ENCODE results near the gene TGM4. TPM values are rescaled to one million over a fixed set of nuclear protein-coding genes. Genes with fewer than 3 reads are reported as not detected.

Gene TGM4
- total and polyA plus RNA-seq, 5 experiments from 2014 or later: 0.05 TPM; not detected in 4

Other genes with a start within 250 kb of the TGM4 start
- 10 to 100 TPM; 16.1 to 17.2 TPM for gene ZNF197, start 249.6 kb upstream of the TGM4 start, total RNA-seq
- 1 to 10 TPM; 3.2 to 6.8 (median 4.2) TPM for gene ZNF197, start 249.6 kb upstream of the TGM4 start, polyA plus RNA-seq
- 1 to 10 TPM; 2.7 to 3.9 TPM for gene ZNF35, start 225.9 kb upstream of the TGM4 start, total RNA-seq
- 1 to 10 TPM in 1 of 3 donors, under 1 TPM in 2; 0.41 to 1.2 (median 0.62) TPM for gene ZNF35, start 225.9 kb upstream of the TGM4 start, polyA plus RNA-seq
- 1 to 10 TPM; 6.0 to 6.1 TPM for gene ZNF502, start 161.9 kb upstream of the TGM4 start, total RNA-seq
- gene ZNF502, start 161.9 kb upstream of the TGM4 start, polyA plus RNA-seq: 1 to 10 TPM; 2.3 to 3.4 (median 2.4) TPM
- gene ZNF501, start 145.0 kb upstream of the TGM4 start, total RNA-seq: 1 to 10 TPM; 3.9 to 4.5 TPM
- gene ZNF501, start 145.0 kb upstream of the TGM4 start, polyA plus RNA-seq: 1 to 10 TPM; 1.6 to 2.3 (median 2.2) TPM
- gene KIAA1143, start 113.0 kb upstream of the TGM4 start, total RNA-seq: 10 to 100 TPM; 39.8 to 50.0 TPM
- 10 to 100 TPM; 24.1 to 34.9 (median 30.6) TPM for gene KIAA1143, start 113.0 kb upstream of the TGM4 start, polyA plus RNA-seq
- under 1 TPM; 0.30 to 0.57 TPM for gene KIF15, start 112.8 kb upstream of the TGM4 start, total RNA-seq
- under 1 TPM in 1 of 3 donors, not detected in 2; 0.08 TPM for gene KIF15, start 112.8 kb upstream of the TGM4 start, polyA plus RNA-seq
- gene TMEM42, start 12.7 kb upstream of the TGM4 start, total RNA-seq: 10 to 100 TPM; 22.8 to 25.9 TPM
- 10 to 100 TPM; 51.8 to 74.2 (median 51.9) TPM for gene TMEM42, start 12.7 kb upstream of the TGM4 start, polyA plus RNA-seq
- 10 to 100 TPM; 46.6 to 48.4 TPM for gene ZDHHC3, start 101.6 kb downstream of the TGM4 start, total RNA-seq
- 10 to 100 TPM; 28.0 to 35.7 (median 33.0) TPM for gene ZDHHC3, start 101.6 kb downstream of the TGM4 start, polyA plus RNA-seq
- gene EXOSC7, start 101.6 kb downstream of the TGM4 start, total RNA-seq: 10 to 100 TPM; 46.7 to 55.4 TPM
- 10 to 100 TPM; 46.0 to 55.5 (median 49.1) TPM for gene EXOSC7, start 101.6 kb downstream of the TGM4 start, polyA plus RNA-seq
- gene CLEC3B, start 151.7 kb downstream of the TGM4 start, total RNA-seq: 1 to 10 TPM; 1.2 to 1.4 TPM
- not detected for gene CLEC3B, start 151.7 kb downstream of the TGM4 start, polyA plus RNA-seq